ENCODE results near the gene NUP153.
"Not testable (repeated sequence)": the region's sequence is repeated elsewhere in the genome, so short reads cannot be mapped to it uniquely, and the experiment has no call there.

Gene NUP153

GRCh38 chr6:17706580-17707370 lies at the start of gene NUP153:
Gene NUP153, minus strand, starts transcription at chr6:17706925. Its CDS starts 538 bp downstream, at chr6:17706387.
- peak within 1 kb of the TSS; percentile 100 for H3K27ac Mint-ChIP-seq
- no peaks in the 10 kb centered on the region for H3K27me3 Mint-ChIP-seq
- peaks cover 42% of the 10 kb centered on the region for H3K4me1 Mint-ChIP-seq
- DNase-seq, result peak; percentile 100
- H3K4me3 Mint-ChIP-seq, result peak within 1 kb of the TSS; percentile 98 to 99
- peak; percentile 75 for ATAC-seq
- no peaks in the 10 kb centered on the region for H3K9me3 Mint-ChIP-seq

DNA sequence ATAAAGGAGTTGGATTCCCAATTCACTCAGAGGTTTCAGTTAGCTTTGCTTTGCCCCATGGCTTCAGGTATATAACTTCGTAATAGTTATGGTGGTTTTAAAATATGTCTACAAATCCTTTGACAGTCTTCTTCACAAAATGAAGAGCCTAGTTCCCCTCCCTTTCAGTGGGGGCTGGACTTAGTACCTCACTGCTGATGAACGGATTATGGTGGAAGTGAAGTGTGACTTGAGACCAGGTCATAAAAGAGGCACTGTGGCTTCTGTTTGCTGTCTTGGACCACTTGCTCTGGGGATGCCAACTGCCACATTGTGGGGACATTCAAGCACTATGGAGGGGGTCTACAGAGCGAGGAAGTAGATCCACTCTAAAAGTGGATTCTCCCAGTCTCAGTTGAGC lies 47.5 kb upstream of the NUP153 start:
- Mint-ChIP-seq H3K4me3 (no peak overlapping the region), H3K4me1 (no peaks in the 10 kb centered on the region), H3K27ac (no peak overlapping the region), H3K27me3 (no peaks in the 10 kb centered on the region), H3K9me3 (no peaks in the 10 kb centered on the region)
- DNase-seq (no peak), ATAC-seq (no peak)

DNA sequence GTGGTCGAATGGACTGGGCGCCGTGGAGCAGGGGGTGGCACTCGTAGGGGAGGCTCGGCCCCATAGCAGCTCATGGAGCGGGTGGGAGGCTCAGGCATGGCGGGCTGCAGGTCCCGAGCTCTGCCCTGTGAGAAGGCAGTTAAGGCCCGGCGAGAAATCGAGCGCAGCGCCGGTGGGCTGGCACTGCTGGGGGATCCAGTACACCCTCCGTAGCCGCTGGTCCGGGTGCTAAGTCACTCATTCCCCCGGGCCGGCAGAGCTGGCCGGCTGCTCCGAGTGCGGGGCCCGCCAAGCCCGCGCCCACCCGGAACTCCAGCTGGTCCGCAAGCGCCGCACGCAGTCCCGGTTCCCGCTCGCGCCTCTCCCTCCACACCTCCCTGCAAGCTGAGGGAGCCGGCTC lies 38.6 kb upstream of the NUP153 start:
- H3K9me3 Mint-ChIP-seq, H3K27ac Mint-ChIP-seq, H3K4me1 Mint-ChIP-seq, DNase-seq, H3K27me3 Mint-ChIP-seq, ATAC-seq, H3K4me3 Mint-ChIP-seq: not testable (repeated sequence)

- H3K4me3 Mint-ChIP-seq, H3K4me1 Mint-ChIP-seq, ATAC-seq, H3K27ac Mint-ChIP-seq, H3K27me3 Mint-ChIP-seq, H3K9me3 Mint-ChIP-seq, DNase-seq: not testable (repeated sequence)
Observed at GRCh38 chr6:17744757-17745308, 38.1 kb upstream of the NUP153 start.

- Mint-ChIP-seq H3K9me3 (peaks cover 3 to 8% of the 10 kb centered on the region in 2 donors), H3K4me3 (no peak overlapping the region), H3K27ac (no peak overlapping the region), H3K27me3 (peaks cover 6% of the 10 kb centered on the region), H3K4me1 (no peaks in the 10 kb centered on the region)
- DNase-seq (no peak), ATAC-seq (no peak)
Observed at GRCh38 chr6:17744019-17744756, 37.5 kb upstream of the NUP153 start.

- no peak overlapping the region for H3K27ac Mint-ChIP-seq
- no peak overlapping the region for H3K4me3 Mint-ChIP-seq
- no peaks in the 10 kb centered on the region for H3K4me1 Mint-ChIP-seq
- peaks cover 6% of the 10 kb centered on the region for H3K27me3 Mint-ChIP-seq
- H3K9me3 Mint-ChIP-seq, result peaks cover 19 to 21% of the 10 kb centered on the region in 2 donors
- no peak for DNase-seq
- no peak for ATAC-seq
Observed at GRCh38 chr6:17741507-17741906, 34.8 kb upstream of the NUP153 start.

GRCh38 chr6:17740559-17741220 lies 34.0 kb upstream of the NUP153 start:
- ATAC-seq, result no peak
- Mint-ChIP-seq H3K9me3 (peaks cover 19 to 21% of the 10 kb centered on the region in 2 donors), H3K4me1 (no peaks in the 10 kb centered on the region), H3K27me3 (peaks cover 6% of the 10 kb centered on the region), H3K27ac (no peak overlapping the region), H3K4me3 (no peak overlapping the region)
- DNase-seq, result no peak

DNA sequence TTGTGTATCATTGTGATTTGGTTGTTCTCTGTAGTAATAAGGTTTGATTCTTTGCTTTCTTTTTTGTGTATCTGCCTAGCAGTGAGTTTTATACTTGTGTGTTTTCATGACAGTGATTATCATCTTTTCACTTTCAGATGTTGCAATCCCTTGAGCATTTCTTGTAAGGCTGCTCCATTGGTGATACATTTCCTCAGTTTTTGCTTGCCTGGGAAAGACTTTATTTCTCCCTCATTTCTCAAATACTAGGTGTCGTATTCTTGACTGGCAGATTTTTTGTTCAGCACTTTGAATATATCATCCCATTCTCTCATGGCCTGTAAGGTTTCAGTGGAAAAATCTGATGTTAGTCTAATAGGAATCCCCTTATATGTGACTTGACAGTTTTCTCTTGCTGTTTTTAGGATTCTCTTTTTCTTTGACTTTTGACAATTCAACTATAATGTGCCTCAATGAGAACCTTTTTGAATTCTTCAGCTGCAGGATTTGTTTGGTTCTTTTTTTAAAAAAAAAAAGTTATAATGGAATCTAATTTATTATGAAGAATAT lies 31.1 kb upstream of the NUP153 start:
- ATAC-seq, result no peak
- H3K9me3 Mint-ChIP-seq, result peaks cover 19 to 21% of the 10 kb centered on the region in 2 donors
- H3K4me3 Mint-ChIP-seq, result no peak overlapping the region
- no peak overlapping the region for H3K27ac Mint-ChIP-seq
- H3K27me3 Mint-ChIP-seq, result peaks cover 6% of the 10 kb centered on the region
- no peaks in the 10 kb centered on the region for H3K4me1 Mint-ChIP-seq
- no peak for DNase-seq

DNA sequence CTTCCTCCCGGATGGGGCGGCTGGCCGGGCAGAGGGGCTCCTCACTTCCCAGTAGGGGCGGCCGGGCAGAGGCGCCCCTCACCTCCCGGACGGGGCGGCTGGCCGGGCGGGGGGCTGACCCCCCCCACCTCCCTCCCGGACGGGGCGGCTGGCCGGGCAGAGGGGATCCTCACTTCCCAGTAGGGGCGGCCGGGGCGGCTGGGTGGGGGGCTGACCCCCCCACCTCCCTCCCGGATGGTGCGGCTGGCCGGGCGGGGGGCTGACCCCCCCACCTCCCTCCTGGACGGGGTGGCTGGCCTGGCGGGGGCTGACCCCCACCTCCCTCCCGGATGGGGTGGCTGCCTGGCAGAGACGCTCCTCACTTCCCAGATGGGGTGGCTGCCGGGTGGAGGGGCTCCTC lies 28.6 kb upstream of the NUP153 start:
- not testable (repeated sequence) for H3K27me3 Mint-ChIP-seq

GRCh38 chr6:17730078-17730704 lies 23.5 kb upstream of the NUP153 start:
- ATAC-seq, result no peak

More for the DNA sequence above, 28.6 kb upstream of the NUP153 start:
- not testable (repeated sequence) for H3K4me1 Mint-ChIP-seq, H3K4me3 Mint-ChIP-seq, H3K27ac Mint-ChIP-seq, DNase-seq
- peak; percentile 57 for ATAC-seq
- peaks cover 17 to 19% of the 10 kb centered on the region in 2 donors for H3K9me3 Mint-ChIP-seq

GRCh38 chr6:17729223-17730077 lies 22.7 kb upstream of the NUP153 start:
- ATAC-seq (no peak), DNase-seq (no peak)
- H3K4me3 Mint-ChIP-seq, result no peak overlapping the region

More at GRCh38 chr6:17730078-17730704, 23.5 kb upstream of the NUP153 start:
- H3K9me3 Mint-ChIP-seq, result no peaks in the 10 kb centered on the region
- H3K27me3 Mint-ChIP-seq, result no peaks in the 10 kb centered on the region
- DNase-seq, result no peak
- H3K4me3 Mint-ChIP-seq, result no peak overlapping the region
- no peak overlapping the region for H3K27ac Mint-ChIP-seq
- no peaks in the 10 kb centered on the region for H3K4me1 Mint-ChIP-seq

DNA sequence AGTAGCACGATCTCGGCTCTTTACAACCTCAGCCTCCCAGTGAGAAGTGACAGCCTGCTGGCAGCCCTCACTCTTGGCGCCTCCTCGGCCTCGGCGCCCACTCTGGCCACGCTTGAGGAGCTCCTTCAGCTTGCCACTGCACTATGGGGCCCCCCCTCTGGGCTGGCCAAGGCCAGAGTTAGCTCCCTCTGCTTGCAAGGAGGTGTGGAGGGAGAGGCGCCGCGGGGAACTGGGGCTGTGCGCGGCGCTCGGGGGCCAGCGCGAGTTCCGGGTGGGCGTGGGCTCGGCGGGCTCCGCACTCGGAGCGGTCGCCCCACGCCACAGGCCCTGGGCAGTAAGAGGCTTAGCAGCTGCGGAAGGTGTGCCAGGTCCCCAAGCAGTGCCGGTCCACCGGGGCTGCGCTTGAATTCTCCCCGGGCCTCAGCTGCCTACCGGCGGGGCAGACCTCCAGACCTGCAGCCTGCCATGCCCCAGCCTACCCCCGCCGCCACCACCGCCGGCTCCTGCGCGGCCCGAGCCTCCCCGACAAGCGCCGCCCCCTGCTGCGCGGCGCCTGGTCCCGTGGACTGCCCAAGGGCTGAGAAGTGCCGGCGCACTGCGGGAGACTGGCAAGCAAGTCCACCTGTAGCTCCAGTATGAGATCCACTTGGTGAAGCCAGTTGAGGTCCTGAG lies 22.0 kb upstream of the NUP153 start:
- Mint-ChIP-seq H3K4me3 (no peak overlapping the region), H3K4me1 (no peaks in the 10 kb centered on the region), H3K27ac (no peak overlapping the region), H3K27me3 (no peaks in the 10 kb centered on the region), H3K9me3 (no peaks in the 10 kb centered on the region)
- ATAC-seq, result peak; percentile 64
- DNase-seq, result no peak

More at GRCh38 chr6:17729223-17730077, 22.7 kb upstream of the NUP153 start:
- Mint-ChIP-seq H3K4me1 (no peaks in the 10 kb centered on the region), H3K27ac (no peak overlapping the region), H3K27me3 (no peaks in the 10 kb centered on the region), H3K9me3 (no peaks in the 10 kb centered on the region)

DNA sequence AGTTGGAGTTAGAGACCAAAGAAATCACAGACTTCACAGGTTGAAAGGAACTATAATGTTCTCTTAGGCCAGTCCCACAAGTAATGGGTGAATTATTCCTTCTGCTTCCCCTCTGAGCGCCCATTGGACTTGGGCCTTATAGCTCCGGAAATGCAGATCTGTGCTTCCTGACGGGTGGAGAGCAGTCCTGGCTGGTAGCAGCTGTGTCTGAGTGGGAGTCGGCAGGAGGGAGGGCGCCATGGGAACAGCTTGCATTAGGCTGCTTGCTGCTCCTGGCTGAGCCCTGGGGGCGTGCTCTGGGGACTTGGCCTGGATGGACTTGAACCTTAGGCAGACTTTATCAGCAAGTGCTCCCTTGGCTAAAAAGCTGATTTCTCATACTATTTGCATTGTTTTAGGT lies 18.4 kb upstream of the NUP153 start:
- ATAC-seq (no peak), DNase-seq (no peak)
- Mint-ChIP-seq H3K9me3 (no peaks in the 10 kb centered on the region), H3K4me1 (no peaks in the 10 kb centered on the region), H3K4me3 (no peak overlapping the region), H3K27ac (no peak overlapping the region), H3K27me3 (no peaks in the 10 kb centered on the region)

DNA sequence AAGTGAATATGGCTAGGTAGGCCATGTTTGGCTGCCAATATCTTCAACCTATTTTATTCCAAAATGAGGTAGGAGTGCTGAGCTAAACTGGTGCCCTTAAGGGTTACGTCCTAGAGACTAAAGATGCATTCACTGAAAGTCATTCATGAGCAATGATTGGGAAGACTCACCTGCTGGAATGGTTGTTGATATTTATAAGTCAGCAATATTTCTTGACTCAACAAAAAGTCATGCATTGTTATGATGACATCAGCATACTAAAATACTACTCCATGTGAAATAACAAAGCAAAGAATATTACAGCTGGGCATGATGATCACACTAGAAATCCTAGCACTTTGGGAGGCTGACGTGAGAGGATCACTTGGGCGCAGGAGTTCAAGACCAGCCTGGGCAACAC lies 17.6 kb upstream of the NUP153 start:
- ATAC-seq, result no peak
- H3K27ac Mint-ChIP-seq, result no peak overlapping the region
- H3K9me3 Mint-ChIP-seq, result no peaks in the 10 kb centered on the region
- no peak for DNase-seq
- H3K27me3 Mint-ChIP-seq, result no peaks in the 10 kb centered on the region
- H3K4me3 Mint-ChIP-seq, result no peak overlapping the region
- no peaks in the 10 kb centered on the region for H3K4me1 Mint-ChIP-seq
